ENCODE results near the gene MFSD6. TPM values are rescaled to one million over a fixed set of nuclear protein-coding genes. Genes with fewer than 3 reads are reported as not detected.
"Not testable (repeated sequence)": the region's sequence is repeated elsewhere in the genome, so short reads cannot be mapped to it uniquely, and the experiment has no call there.

Gene MFSD6
- total RNA-seq, 1 donor, result 77.1 TPM

- Histone ChIP-seq H3K9me3 (ENCODE audit: low read depth, low read length) (no peaks in the 10 kb centered on the region), H3K4me3 (ENCODE audit: low read length) (no peak overlapping the region), H3K27me3 (ENCODE audit: insufficient read depth, low read length) (no peaks in the 10 kb centered on the region), H3K4me1 (ENCODE audit: insufficient read depth, low read length) (peaks cover 28% of the 10 kb centered on the region)
Measured at GRCh38 chr2:190415794-190416775, 7.9 kb downstream of the MFSD6 start.

- H3K9me3 ChIP-seq (ENCODE audit: low read depth, low read length), result no peaks in the 10 kb centered on the region
- H3K27me3 ChIP-seq (ENCODE audit: insufficient read depth, low read length), result no peaks in the 10 kb centered on the region
- H3K4me1 ChIP-seq (ENCODE audit: insufficient read depth, low read length), result peaks cover 25% of the 10 kb centered on the region
- no peak overlapping the region for H3K4me3 ChIP-seq (ENCODE audit: low read length)
Measured at GRCh38 chr2:190417045-190417842, 9.1 kb downstream of the MFSD6 start.

- Histone ChIP-seq H3K9me3 (ENCODE audit: low read depth, low read length) (no peaks in the 10 kb centered on the region), H3K4me1 (ENCODE audit: insufficient read depth, low read length) (peaks cover 20% of the 10 kb centered on the region), H3K4me3 (ENCODE audit: low read length) (no peak overlapping the region), H3K27me3 (ENCODE audit: insufficient read depth, low read length) (no peaks in the 10 kb centered on the region)
Measured at GRCh38 chr2:190418727-190419126, 10.6 kb downstream of the MFSD6 start.

- H3K4me1 ChIP-seq (ENCODE audit: insufficient read depth, low read length), result peaks cover 13% of the 10 kb centered on the region
- H3K9me3 ChIP-seq (ENCODE audit: low read depth, low read length), result no peaks in the 10 kb centered on the region
- no peak overlapping the region for H3K4me3 ChIP-seq (ENCODE audit: low read length)
- no peaks in the 10 kb centered on the region for H3K27me3 ChIP-seq (ENCODE audit: insufficient read depth, low read length)
Measured at GRCh38 chr2:190420801-190421200, 12.6 kb downstream of the MFSD6 start.

GRCh38 chr2:190425221-190425866 lies 17.2 kb downstream of the MFSD6 start:
- H3K4me3 ChIP-seq (ENCODE audit: low read length), result no peak overlapping the region

GRCh38 chr2:190425883-190426658 lies 17.9 kb downstream of the MFSD6 start:
- Histone ChIP-seq H3K4me1 (ENCODE audit: insufficient read depth, low read length) (peaks cover 8% of the 10 kb centered on the region), H3K9me3 (ENCODE audit: low read depth, low read length) (no peaks in the 10 kb centered on the region), H3K27me3 (ENCODE audit: insufficient read depth, low read length) (no peaks in the 10 kb centered on the region), H3K4me3 (ENCODE audit: low read length) (no peak overlapping the region)

More at GRCh38 chr2:190425221-190425866, 17.2 kb downstream of the MFSD6 start:
- Histone ChIP-seq H3K4me1 (ENCODE audit: insufficient read depth, low read length) (peaks cover 8% of the 10 kb centered on the region), H3K9me3 (ENCODE audit: low read depth, low read length) (no peaks in the 10 kb centered on the region), H3K27me3 (ENCODE audit: insufficient read depth, low read length) (no peaks in the 10 kb centered on the region)

GRCh38 chr2:190430866-190431265 lies 22.7 kb downstream of the MFSD6 start:
- H3K9me3 ChIP-seq (ENCODE audit: low read depth, low read length); H3K4me3 ChIP-seq (ENCODE audit: low read length); H3K27me3 ChIP-seq (ENCODE audit: insufficient read depth, low read length): not testable (repeated sequence)
- H3K4me1 ChIP-seq (ENCODE audit: insufficient read depth, low read length), result peaks cover 21% of the 10 kb centered on the region

- peaks cover 16% of the 10 kb centered on the region for H3K4me1 ChIP-seq (ENCODE audit: insufficient read depth, low read length)
- no peak overlapping the region for H3K4me3 ChIP-seq (ENCODE audit: low read length)
- H3K9me3 ChIP-seq (ENCODE audit: low read depth, low read length), result no peaks in the 10 kb centered on the region
- H3K27me3 ChIP-seq (ENCODE audit: insufficient read depth, low read length), result no peaks in the 10 kb centered on the region
Measured at GRCh38 chr2:190431907-190432306, 23.8 kb downstream of the MFSD6 start.

- H3K27me3 ChIP-seq (ENCODE audit: insufficient read depth, low read length), result no peaks in the 10 kb centered on the region
- no peaks in the 10 kb centered on the region for H3K9me3 ChIP-seq (ENCODE audit: low read depth, low read length)
- H3K4me1 ChIP-seq (ENCODE audit: insufficient read depth, low read length), result peaks cover 15% of the 10 kb centered on the region
- H3K4me3 ChIP-seq (ENCODE audit: low read length), result no peak overlapping the region
Measured at GRCh38 chr2:190432567-190433231, 24.5 kb downstream of the MFSD6 start.

GRCh38 chr2:190435031-190435670 lies 27.0 kb downstream of the MFSD6 start:
- H3K27me3 ChIP-seq (ENCODE audit: insufficient read depth, low read length), result no peaks in the 10 kb centered on the region

GRCh38 chr2:190436557-190436956 lies 28.4 kb downstream of the MFSD6 start:
- Histone ChIP-seq H3K4me3 (ENCODE audit: low read length) (no peak overlapping the region), H3K4me1 (ENCODE audit: insufficient read depth, low read length) (peaks cover 25% of the 10 kb centered on the region), H3K9me3 (ENCODE audit: low read depth, low read length) (no peaks in the 10 kb centered on the region), H3K27me3 (ENCODE audit: insufficient read depth, low read length) (no peaks in the 10 kb centered on the region)

More at GRCh38 chr2:190435031-190435670, 27.0 kb downstream of the MFSD6 start:
- H3K4me1 ChIP-seq (ENCODE audit: insufficient read depth, low read length), result peaks cover 15% of the 10 kb centered on the region
- no peaks in the 10 kb centered on the region for H3K9me3 ChIP-seq (ENCODE audit: low read depth, low read length)
- H3K4me3 ChIP-seq (ENCODE audit: low read length), result no peak overlapping the region

GRCh38 chr2:190440113-190440512 lies 32.0 kb downstream of the MFSD6 start:
- Histone ChIP-seq H3K9me3 (ENCODE audit: low read depth, low read length) (no peaks in the 10 kb centered on the region), H3K4me1 (ENCODE audit: insufficient read depth, low read length) (peaks cover 17% of the 10 kb centered on the region), H3K4me3 (ENCODE audit: low read length) (no peak overlapping the region), H3K27me3 (ENCODE audit: insufficient read depth, low read length) (no peaks in the 10 kb centered on the region)

GRCh38 chr2:190441564-190441963 lies 33.4 kb downstream of the MFSD6 start:
- Histone ChIP-seq H3K9me3 (ENCODE audit: low read depth, low read length) (no peaks in the 10 kb centered on the region), H3K4me3 (ENCODE audit: low read length) (no peak overlapping the region), H3K27me3 (ENCODE audit: insufficient read depth, low read length) (no peaks in the 10 kb centered on the region), H3K4me1 (ENCODE audit: insufficient read depth, low read length) (peaks cover 15% of the 10 kb centered on the region)

All from mononuclear cell (primary cell).